ENCODE data around the gene PRKCA. TPM values are rescaled to one million over a fixed set of nuclear protein-coding genes. Genes with fewer than 3 reads are reported as not detected.

Gene PRKCA
- total RNA-seq, 1 donor, result 60.5 TPM

DNA sequence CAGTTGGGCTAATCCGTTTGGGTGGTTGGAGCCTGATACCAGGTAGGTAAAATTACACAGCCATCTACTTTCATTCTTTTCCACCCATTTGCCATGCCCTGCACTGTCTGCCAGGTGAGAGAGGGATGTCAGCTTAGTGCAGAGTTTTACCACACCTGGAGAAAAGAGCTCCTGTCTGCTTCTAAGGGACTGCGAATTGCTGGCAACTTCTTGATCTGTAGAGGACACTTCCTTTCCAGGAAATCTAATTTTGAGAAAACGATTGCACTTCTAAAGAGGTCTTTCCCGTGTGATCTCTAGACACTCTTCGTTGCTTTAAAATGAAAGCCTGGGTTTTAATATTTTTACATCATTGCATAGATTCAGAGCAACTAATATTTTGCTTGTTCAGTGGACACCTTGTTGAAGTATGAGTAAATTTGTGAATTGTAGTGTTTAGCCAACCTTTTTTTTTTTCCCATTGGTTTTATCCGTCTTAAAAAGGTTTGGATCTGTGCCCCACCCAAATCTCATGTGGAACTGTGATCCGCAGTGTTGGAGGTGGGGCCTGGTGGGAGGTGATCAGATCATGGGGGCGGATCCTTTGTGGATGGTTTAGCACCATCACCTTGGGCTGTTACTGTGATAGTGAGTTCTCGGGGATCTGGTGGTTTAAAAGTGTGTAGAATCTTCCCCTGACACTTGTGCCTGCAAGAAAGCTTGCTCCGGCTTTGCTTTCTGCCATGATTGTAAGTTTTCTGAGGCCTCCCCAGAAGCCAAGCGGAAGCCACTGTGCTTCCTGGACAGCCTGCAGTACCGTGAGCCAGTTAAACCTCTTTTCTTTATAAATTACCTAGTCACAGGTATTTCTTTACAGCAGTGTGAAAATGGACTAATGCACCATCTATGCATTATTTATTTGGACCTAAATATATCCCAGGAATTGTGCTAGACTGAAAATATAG lies 104.6 kb downstream of the PRKCA start:
- no peak for DNase-seq (ENCODE audit: low read depth)
- no peak overlapping the region for H3K4me3 ChIP-seq (ENCODE audit: low read depth, low read length)
- TF ChIP-seq, protein P1, sequence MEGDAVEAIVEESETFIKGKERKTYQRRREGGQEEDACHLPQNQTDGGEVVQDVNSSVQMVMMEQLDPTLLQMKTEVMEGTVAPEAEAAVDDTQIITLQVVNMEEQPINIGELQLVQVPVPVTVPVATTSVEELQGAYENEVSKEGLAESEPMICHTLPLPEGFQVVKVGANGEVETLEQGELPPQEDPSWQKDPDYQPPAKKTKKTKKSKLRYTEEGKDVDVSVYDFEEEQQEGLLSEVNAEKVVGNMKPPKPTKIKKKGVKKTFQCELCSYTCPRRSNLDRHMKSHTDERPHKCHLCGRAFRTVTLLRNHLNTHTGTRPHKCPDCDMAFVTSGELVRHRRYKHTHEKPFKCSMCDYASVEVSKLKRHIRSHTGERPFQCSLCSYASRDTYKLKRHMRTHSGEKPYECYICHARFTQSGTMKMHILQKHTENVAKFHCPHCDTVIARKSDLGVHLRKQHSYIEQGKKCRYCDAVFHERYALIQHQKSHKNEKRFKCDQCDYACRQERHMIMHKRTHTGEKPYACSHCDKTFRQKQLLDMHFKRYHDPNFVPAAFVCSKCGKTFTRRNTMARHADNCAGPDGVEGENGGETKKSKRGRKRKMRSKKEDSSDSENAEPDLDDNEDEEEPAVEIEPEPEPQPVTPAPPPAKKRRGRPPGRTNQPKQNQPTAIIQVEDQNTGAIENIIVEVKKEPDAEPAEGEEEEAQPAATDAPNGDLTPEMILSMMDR (IDR thresholded peaks at IDR 0.05; ENCODE audit: insufficient read depth, low read depth, low read length), result no peak

- TF ChIP-seq, protein P1 (IDR thresholded peaks at IDR 0.05; ENCODE audit: insufficient read depth, low read depth, low read length), result no peak
- H3K4me3 ChIP-seq (ENCODE audit: low read depth, low read length), result no peak overlapping the region
- DNase-seq (ENCODE audit: low read depth), result no peak
These were observed 105.5 kb downstream of the PRKCA start for GRCh38 chr17:66407864-66408263.

DNA sequence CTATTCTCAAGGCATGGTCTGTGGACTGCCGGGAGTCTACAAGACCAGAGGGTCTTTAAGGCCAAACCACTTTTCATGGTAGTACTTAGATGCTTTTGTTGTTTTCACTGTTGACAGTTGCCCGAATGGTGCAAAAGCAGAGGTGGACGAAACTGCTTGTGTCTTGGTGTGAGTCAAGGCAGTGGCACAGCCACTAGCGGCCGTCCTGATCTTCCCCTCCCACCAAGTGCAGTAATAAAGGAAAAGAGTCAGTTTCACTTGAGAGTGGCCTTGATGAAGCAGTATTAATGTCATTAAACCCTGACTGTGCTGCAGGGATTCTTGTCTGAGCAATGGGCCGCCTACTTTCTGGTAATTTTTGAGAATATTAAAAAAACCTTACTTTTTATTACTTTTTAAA lies 109.1 kb downstream of the PRKCA start:
- TF ChIP-seq, protein P1 (IDR thresholded peaks at IDR 0.05; ENCODE audit: insufficient read depth, low read depth, low read length), result no peak
- no peak for DNase-seq (ENCODE audit: low read depth)
- no peak overlapping the region for H3K4me3 ChIP-seq (ENCODE audit: low read depth, low read length)

- TF ChIP-seq, protein P1 (IDR thresholded peaks at IDR 0.05; ENCODE audit: insufficient read depth, low read depth, low read length), result no peak
- H3K4me3 ChIP-seq (ENCODE audit: low read depth, low read length), result no peak overlapping the region
- peak; percentile 27 for DNase-seq (ENCODE audit: low read depth)
These were observed 110.6 kb downstream of the PRKCA start for GRCh38 chr17:66412857-66413558.

DNA sequence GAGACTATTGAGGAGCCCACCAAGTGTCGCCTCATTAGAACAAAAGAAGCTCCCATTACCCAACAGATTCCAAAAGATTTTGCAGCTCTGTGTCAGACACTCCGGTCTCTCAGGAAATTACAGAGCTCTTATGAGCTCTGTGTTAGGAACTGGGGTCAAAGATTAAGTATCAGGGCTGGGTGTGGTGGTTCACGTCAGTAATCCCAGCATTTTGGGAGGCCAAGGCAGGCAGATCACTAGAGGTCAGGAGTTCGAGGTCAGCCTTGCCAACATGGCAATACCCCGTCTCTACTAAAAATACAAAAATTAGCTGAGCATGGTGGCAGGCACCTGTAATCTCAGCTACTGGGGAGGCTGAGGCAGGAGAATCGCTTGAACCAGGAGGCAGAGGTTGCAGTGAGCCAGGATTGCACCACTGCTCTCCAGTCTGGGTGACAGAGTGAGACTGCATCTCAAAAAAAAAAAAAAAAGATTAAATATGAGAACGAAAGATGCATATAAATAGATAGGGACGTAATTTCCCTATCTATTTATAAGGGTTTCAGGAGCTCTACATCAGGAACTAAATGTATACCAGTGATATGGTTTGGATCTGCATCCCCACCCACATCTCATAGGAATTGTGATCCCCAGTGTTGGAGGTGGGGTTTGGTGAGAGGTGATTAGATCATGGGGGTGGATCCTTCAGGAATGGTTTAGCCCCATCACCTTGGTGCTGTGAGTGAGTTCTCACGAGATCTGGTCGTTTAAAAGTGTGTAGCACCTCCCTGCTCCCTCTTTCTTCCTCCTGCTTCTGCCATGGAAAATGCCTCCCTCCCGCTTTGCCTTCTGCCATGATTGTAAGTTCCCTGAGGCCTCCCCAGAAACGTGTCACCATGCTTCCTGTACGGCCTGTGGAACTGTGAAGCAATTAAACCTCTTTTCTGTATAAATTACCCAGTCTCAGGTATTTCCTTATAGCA lies 111.4 kb downstream of the PRKCA start:
- peak; percentile 43 for DNase-seq (ENCODE audit: low read depth)
- no peak overlapping the region for H3K4me3 ChIP-seq (ENCODE audit: low read depth, low read length)
- TF ChIP-seq, protein P1 (IDR thresholded peaks at IDR 0.05; ENCODE audit: insufficient read depth, low read depth, low read length), result no peak

GRCh38 chr17:66414561-66415175 lies 112.3 kb downstream of the PRKCA start:
- TF ChIP-seq, protein P1 (IDR thresholded peaks at IDR 0.05; ENCODE audit: insufficient read depth, low read depth, low read length), result no peak
- no peak for DNase-seq (ENCODE audit: low read depth)
- H3K4me3 ChIP-seq (ENCODE audit: low read depth, low read length), result no peak overlapping the region
